Hindlimb muscle (tissue), 1 donor: ENCODE measurements around the gene ACY1. TPM values are rescaled to one million over a fixed set of nuclear protein-coding genes. Genes with fewer than 3 reads are reported as not detected.
A peak's percentile ranks its signal among the peaks of the same experiment; 100 is the strongest.
"Not testable (repeated sequence)": the region's sequence is repeated elsewhere in the genome, so short reads cannot be mapped to it uniquely, and the experiment has no call there.

ENCODE experiments used
- DNase-seq: peaks from one replicate; pipeline ENCODE4 v3.0.0-alpha.2; 2013
- polyA plus RNA-seq: library from polyadenylated mRNA; unstranded; fragments of 120-200 nt; gene quantifications from one replicate; pipeline ENCODE4 v1.2.1, GENCODE V29; 2013; ENCODE audit not compliant: insufficient read length

ACY1 gene
- polyA plus RNA-seq, 1 donor: 19.3 TPM

DNA sequence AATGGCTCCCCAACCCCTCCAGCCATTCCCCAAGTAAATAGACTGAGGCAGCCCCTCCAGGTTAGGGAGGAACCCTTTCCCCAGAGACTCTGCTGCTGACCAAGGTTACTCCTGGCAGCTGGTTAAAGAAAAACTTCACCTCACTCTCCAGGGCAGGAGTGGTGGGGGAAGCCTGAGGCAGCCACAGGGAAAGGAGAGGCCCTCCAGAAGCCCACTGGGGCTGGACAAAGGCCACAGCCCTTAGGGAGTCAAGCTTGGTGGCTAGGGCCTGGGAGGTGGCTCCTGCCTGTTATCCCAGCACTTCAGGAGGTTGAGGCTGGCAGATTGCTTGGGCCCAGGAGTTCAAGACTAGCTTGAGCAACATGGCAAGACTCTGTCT lies 923 bp downstream of the ACY1 start:
- DNase-seq: no peak

DNA sequence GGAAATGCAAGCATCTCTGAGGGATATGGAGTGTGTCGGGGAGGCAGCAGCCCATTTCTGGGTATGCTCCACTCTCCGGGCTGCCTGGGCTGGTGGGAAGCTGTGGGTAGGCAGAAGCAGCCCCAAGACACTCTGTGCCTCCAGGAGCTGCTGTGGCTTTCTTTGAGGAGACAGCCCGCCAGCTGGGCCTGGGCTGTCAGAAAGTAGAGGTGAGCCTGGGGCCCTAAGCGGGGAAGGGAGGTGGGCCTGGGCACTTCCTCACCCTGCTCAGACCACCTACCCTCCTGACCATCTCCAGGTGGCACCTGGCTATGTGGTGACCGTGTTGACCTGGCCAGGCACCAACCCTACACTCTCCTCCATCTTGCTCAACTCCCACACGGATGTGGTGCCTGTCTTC lies 1.7 kb downstream of the ACY1 start:
- DNase-seq: no peak

DNA sequence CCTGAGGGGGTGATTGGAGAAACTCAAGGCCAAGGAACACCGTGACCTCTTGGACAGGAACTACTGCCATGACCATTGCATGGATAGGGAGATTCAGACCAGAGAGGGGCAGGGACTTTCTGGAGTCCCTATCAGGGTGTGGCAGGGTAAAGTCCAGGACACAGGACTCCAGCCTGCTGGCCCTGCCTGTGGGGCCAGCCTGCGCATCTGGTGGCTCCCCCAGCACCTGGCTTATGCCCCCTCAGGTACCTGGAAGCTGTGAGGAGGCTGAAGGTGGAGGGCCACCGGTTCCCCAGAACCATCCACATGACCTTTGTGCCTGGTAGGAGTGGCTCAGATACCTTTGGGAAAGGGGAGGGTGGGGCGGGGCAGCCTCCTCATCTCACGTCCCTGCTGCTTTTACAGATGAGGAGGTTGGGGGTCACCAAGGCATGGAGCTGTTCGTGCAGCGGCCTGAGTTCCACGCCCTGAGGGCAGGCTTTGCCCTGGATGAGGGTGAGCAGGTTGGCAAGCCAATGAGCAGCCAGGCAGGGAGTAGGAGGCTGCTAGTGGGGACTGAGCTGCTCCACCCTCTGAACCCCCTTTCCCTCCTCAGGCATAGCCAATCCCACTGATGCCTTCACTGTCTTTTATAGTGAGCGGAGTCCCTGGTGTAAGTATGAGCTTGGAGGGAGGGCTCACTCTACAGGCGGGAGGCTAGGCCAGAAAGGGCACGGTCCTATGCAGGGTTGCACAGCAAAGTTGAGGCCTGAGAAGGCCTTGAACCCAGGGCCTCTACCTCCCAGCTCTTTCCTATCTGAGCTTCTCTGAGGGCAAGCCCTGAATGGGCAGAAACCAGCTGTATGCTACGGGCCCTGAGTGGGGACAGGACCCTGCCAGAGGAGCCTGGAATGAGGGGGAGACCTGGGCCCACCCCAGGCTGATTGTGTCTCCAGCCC lies 2.9 kb downstream of the ACY1 start:
- DNase-seq: no peak

DNA sequence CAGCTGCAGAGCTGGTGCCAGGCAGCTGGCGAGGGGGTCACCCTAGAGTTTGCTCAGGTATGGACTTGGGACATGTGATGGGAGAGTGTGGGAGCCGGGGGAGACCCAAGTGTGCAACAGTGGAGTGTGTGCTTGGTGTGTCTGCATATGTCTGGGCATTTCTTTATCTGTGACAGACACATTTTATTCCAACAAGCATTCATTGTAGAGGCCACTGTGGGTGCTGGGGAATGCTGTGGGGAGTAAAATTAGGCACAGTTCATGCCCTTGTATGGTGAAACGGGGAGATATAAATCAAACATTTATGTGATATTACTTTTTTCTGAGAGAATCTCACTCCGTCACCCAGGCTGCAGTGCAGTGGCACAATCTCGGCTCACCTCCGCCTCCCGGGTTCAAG lies 4.2 kb downstream of the ACY1 start:
- no peak for DNase-seq

DNA sequence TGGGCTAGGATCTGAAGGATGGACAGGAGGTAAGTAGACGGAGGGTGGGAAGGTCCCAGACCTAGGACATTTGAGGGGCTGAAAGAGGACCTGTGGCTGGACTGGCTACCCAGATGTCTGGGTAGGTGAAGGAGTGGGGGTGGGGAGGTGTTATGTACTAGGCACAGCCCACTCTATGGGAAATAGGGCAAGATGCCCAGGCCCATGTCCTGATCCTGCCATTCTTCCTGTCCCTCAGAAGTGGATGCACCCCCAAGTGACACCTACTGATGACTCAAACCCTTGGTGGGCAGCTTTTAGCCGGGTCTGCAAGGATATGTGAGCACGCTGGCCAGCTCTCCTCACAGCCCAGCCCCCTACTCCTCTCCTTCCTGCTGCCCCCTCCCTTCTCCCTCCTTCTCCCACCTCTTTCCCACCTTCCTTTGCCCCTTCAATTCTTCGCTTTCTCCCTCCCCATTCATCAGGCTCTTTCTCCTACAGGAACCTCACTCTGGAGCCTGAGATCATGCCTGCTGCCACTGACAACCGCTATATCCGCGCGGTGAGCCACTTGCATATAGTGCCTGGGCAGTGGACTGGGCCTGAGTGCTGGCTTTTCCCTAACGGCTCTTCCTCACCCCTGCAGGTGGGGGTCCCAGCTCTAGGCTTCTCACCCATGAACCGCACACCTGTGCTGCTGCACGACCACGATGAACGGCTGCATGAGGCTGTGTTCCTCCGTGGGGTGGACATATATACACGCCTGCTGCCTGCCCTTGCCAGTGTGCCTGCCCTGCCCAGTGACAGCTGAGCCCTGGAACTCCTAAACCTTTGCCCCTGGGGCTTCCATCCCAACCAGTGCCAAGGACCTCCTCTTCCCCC lies 5.2 kb downstream of the ACY1 start:
- DNase-seq: no peak

DNA sequence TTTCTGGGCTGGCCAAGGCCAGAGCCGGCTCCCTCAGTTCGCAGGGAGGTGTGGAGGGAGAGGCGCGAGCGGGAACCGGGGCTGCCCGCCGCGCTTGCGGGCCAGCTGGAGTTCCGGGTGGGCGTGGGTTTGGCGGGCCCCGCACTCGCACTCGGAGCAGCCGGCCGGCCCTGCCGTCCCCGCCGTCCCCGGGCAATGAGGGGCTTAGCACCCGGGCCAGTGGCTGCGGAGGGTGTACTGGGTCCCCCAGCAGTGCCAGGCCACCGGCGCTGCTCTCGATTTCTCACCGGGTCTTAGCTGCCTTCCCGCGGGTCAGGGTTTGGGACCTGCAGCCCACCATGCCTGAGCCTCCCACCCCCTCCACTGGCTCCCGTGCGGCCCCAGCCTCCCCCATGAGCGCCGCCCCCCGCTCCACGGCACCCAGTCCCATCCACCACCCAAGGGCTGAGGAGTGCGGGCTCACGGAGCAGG lies 7.2 kb downstream of the ACY1 start:
- not testable (repeated sequence) for DNase-seq

DNA sequence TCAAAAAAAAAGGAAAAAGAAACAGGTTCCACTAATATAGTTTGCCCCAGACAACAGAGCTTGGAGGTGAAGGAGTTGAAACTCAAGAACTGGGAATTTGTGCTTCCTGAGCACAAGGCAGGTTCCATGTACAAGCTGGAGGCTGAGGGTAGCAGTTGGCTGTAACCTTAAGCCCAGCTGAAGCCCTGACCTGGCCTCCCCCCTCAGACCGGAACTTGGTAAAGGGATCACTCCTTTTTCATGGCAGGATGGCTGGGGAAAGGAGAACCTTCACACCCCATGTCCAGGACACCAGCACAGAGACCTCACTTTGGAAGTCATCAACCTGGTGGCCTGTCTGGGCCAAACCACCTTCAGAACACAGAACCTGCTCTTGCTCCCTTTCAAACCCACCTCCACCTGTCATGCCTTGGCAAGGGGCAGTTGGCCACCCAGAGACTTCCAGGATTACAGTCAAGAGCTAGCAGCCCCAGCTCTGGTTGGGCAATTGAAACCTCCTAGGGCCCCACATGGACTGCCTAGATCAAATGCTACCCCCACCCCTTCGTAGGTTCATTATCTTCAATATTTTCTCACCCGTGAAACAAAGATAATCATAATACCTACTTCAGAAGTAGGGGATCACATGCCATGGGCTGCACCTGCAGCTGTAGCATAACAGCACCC lies 8.8 kb downstream of the ACY1 start:
- no peak for DNase-seq

DNA sequence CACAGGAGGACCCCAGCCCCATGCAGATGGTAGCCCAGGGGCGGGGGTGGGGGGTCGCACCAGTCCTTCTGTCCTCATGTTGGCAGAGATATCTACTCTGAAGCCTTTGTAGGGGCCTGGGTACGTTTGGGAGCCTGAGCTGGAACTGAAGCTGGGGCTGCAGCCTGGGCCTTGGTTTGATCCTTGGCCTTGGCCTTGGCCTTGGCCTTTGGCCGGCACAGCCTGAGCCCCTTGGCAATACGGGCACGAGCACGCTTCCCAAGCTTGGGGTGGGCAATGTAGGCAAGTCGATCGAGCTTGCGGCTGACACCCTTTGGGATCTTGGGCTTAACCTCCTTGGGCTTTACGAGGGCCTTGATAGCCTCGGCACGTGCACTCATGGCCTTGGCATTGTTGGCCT lies 10.3 kb downstream of the ACY1 start:
- DNase-seq: not testable (repeated sequence)

DNA sequence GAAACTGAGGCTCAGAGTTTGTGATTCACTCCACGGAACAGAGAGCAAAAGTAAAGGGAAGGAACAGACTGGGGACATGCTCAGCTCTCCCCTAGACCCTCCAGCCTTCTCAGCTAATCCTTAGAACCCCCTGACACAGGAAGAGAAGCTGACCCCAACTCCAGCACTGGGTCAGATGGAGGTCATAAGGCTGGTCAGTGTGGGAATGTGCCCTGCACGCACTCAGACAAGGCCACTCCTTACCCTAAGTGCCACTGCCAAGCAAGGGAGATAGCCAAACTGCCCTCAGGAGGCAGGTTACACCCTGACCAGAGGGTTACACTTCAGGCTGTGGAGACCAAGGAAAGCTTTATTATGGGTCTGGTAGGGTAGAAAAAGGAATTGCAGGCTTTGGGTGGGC lies 11.2 kb downstream of the ACY1 start:
- DNase-seq: no peak

DNA sequence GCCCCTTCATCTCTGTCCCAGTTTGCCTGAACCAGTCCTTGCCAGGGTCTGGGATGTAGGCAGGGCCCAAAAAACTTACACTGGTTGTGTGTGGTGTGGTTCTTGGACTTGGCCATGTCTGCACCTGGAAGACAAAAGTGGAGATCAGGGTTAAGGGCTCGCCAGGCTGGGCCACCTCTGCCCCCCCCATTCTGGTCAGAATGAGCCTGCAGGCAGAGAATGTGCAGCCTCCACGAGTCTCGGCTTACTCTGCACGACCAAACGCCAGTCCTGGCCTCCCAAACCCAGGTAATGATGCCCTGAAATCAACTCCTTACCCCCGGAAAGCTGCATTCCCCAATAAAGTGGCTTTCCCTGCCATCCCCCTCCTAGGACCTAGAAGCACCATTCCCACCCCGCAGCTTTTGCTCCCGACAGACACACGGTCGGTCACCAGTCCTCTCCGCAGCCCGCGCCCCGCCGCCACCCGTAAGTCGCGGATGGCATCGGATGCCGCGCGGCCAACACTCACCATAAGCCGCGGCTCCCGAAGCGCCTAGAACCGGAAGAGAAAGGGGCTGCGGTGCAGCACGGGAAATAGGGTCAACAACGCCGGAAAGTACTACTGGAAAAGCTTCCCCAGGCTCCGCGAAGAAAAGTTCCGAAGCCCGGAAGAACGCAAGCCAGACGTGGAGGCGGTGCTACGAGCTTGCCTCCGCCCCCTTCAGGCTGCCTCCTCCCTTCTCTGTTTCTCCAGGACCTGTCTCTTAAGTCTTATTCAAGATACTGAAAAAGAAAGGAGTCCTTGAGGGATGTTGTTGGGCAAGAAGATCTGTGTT lies 12.2 kb downstream of the ACY1 start, which contains the start of gene RPL29:
TSS of gene RPL29 (minus strand) at position 550 of the 818 bp plus-strand sequence. CDS start at position 116, 434 bp downstream.
- DNase-seq: peak; percentile 95

DNA sequence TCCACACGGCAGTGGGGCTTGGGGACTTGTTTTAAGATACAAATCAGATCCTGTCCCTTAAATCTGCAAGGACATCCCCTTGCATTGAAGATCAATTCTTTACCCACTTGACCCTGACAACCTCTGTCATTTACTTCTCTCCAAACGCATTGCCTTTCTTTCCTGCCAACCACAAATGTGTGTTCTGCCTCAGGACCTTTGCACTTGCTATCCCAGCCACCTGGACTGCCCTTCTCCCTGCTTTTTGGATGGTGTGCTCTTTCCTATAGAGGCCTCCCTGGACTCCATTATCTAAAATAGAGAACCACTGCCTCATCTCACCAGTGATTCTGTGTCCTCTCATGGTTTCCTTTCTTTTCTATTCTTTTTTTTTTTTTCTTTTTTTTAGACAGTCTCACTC lies 13.8 kb downstream of the ACY1 start:
- no peak for DNase-seq

DNA sequence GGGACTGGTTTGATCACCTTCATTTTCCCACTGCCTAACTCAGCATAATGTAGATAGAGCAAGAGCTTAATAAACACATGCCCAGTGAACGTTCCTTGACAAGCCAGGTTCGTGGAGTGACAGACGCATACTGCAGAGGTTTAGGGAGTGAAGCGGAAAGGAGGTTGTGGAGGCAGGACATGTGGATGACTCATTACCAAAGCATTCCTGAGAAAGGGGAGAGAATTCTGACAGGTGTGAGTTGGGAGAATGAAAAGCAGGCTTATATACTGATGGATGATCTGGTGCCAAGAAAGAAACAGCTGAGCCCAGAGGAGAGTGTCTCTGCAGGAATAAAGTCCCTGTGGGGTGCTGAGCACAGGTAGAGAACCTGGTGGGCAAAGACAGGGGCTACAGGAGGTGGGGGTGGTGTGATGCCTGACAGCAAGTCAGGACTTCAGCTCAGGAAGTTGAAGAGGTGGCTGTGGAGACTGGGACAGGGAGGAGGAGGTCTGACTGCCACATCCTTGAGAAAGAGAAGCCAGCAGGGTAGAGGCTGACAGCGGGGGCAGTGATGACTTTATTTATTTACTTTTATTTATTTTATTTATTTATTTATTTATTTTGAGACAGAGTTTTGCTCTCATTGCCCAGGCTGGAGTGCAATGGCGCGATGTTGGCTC lies 14.7 kb downstream of the ACY1 start:
- DNase-seq: no peak

DNA sequence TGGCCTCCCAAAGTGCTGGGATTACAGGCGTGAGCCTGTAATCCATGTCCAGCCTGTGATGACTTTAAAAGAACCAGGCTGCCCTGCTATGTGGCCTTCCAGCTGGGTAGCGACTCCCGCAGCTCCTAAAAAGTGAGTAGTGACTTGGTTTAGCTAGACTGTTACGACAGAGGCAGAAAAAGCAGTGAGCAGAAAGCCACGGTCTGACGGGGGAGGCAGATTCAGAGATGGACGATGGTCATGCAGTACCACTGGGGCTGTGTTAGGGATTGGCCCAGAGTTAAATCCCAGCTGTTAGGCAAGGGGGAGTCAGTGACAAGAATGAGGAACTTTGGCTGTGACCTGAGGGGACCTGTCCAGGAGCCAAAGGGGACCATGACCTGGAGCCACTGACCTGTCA lies 15.4 kb downstream of the ACY1 start:
- no peak for DNase-seq

DNA sequence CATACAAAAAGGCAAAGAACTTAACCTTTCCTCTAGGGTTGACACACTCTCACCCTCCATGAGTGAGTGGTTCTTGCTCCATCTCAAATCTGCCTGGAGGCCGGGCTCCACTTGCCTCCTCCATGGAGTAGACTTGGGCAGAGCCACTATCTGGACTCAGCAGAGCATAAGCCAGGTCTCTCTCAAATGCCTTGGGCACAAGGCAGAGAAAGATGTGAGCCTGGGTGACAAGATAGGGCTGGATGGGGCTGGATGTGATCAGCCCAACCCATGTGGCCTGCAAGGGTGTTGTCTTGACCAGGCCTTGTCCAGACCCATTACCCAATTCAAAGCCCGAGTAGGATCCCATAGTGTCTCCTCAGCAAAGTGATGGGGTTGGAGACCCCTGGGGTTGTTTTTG lies 16.5 kb downstream of the ACY1 start:
- DNase-seq: no peak

DNA sequence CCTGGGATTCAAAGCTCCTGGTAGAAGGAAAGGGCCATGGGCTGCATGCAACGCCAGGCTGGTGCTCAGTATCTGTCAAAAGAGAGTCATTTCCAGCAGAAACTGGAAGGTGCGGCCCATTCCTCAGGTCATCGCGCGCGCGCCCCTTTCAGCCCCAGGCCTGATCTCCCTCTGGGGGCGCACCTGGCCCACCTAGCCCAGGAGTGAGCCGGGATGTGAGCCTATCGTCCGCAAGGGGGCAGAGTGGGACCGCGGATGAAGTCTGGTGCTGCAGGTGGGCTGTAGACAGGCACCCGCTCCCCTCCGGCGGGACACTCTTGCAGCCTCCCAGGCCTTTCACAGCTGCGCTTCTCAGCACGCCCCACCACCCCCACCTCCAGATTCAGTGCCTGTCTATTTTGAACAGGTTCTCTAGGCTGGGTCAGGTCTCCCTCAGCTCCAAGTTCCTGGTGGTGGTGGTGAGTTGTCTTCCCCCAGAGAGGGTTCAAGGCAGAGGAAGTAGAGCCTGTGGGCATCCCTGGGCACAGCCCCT lies 18.2 kb downstream of the ACY1 start:
- peak; percentile 76 for DNase-seq

DNA sequence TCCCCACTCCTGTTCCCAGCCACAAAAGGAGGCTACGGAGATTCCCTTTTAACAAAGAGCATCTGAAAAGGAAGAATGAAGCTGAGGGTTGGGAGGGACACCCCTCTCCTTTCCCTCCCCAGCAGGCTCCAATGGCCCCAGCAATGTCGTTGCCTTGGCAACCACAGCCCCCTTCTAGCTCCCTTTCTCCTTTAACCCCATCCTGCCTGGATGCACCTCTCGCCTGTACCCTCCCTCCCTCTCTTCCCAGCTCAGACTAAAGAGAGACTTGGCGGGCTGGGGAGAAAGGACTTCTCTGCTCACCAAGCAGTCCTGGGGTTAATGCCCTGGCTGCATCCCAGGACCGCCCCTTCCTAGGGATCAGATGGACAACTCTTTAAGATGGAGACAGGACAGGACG lies 19.4 kb downstream of the ACY1 start:
- DNase-seq: no peak

DNA sequence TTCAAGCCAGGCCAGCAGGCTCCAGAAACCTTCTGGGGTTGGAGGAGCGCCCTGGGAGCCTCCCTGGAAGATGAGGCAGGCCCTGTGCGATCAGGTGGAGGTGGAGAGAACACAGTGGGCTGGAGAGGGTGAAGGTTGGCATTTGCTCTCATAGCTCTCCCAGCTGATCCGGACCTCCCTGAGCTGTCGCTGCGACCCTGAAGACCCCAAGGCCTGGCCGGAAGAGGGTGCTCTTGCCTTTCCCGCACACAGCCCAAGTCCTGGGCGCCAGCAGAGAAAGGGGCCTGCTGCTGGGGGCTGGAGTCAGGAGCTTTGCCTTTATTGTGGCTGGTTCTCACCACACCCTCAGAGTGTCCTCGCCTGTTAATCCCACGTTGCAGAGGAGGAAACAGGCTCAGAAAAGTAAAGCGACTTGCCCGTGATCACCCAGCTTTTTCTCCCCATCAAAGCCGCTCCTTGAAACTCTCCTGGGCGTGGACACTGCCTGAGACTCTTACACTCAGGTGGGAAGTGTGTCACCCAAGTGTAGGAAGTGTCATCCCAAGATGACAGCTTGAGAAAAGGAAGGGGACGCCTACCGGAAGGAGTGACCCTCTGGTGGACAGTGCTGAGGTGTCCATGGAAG lies 20.9 kb downstream of the ACY1 start:
- peak; percentile 74 for DNase-seq

DNA sequence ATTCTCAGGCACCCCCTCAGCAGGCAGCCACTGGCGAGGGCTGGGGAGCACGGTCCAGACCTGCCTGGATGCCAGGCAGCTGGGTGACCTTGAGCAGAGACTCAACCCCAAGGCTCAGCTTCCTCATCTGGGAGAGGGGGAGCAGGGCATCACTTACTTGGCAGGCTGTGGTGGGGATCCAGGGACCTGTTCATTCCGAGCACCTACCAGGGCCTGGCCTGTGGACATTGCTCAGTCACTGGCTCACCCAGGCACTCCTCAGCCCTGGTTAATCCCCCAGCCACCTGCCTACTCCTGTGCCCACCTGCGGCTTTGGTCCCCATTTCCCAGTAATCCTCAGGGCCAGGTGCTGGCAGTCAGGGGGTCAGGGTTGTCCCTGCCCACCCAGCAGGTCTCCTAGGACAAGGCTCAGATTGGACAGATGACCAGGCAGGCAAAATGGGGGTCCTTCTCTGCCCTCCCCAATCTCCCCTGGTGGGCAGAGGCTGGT lies 21.6 kb downstream of the ACY1 start:
- DNase-seq: no peak

DNA sequence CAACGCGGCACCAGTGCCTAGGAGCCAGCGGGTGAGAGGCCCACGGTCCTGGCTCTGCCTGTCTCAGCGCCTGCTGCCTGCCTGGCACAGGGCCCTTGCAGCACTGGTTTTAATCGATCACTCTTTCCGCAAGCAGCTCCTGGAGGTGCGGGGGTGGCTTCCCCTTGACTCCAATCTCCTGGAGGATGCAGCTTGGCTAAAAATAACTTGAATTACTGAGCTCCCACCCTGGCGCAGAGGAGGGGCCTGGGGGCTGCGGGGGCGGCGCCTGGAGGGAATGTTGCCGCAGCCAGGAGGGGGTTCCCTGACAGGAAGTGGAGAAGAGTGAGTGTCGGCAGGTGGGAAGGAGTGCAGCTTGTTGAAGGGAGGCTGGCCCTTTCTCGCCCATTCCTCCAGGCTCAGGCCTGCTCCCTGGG lies 22.2 kb downstream of the ACY1 start:
- DNase-seq: peak; percentile 53
